HepG2 (cell line): ENCODE results near the gene KLHDC4. TPM values are rescaled to one million over a fixed set of nuclear protein-coding genes. Genes with fewer than 3 reads are reported as not detected.

ENCODE experiments used
- EEA1 ChIP-seq: sonication (generic); formaldehyde crosslinking; IDR thresholded peaks from 2 replicates; pipeline ENCODE4 v1.5.1; 2020; ENCODE audit warnings: mild to moderate bottlenecking, missing genetic modification reagents, borderline replicate concordance
- GRHL1 ChIP-seq: sonication (generic); formaldehyde crosslinking; conservative IDR thresholded peaks from 2 replicates; pipeline ENCODE4 v1.8.0; 2022; ENCODE audit warnings: missing genetic modification reagents
- SALL2 ChIP-seq: sonication (generic); formaldehyde crosslinking; IDR thresholded peaks from 2 replicates; pipeline ENCODE4 v1.8.1; 2023; ENCODE audit warnings: mild to moderate bottlenecking, missing genetic modification reagents, inconsistent platforms
- SRSF4 ChIP-seq: fragments of 200-400 bp; formaldehyde crosslinking; IDR thresholded peaks from one replicate; pipeline ENCODE4 v1.6.1; 2018; ENCODE audit warnings: mild to moderate bottlenecking, low read depth, low read length, moderate library complexity; ENCODE audit not compliant: poor library complexity, severe bottlenecking
- TARDBP ChIP-seq: sonication (generic); formaldehyde crosslinking; IDR thresholded peaks from 2 replicates; pipeline ENCODE4 v1.8.0; 2022; ENCODE audit warnings: mild to moderate bottlenecking, missing genetic modification reagents
- ZFP1 ChIP-seq: IDR thresholded peaks from 2 replicates; pipeline ENCODE4 v1.6.1; 2016
- ZMYM2 ChIP-seq: sonication (generic); formaldehyde crosslinking; IDR thresholded peaks from 2 replicates; pipeline ENCODE4 v1.8.0; 2022; ENCODE audit warnings: mild to moderate bottlenecking, missing genetic modification reagents
- ZNF577 ChIP-seq: sonication (generic); formaldehyde crosslinking; IDR thresholded peaks from 2 replicates; pipeline ENCODE4 v1.4.0; 2020; ENCODE audit warnings: mild to moderate bottlenecking, low read depth, missing genetic modification reagents, borderline replicate concordance
- ZNF713 ChIP-seq: sonication (generic); formaldehyde crosslinking; IDR thresholded peaks from 2 replicates; pipeline ENCODE4 v1.4.0; 2020; ENCODE audit warnings: mild to moderate bottlenecking, missing genetic modification reagents
- ZSCAN5A ChIP-seq: sonication (generic); formaldehyde crosslinking; IDR thresholded peaks from 2 replicates; pipeline ENCODE4 v1.8.0; 2022; ENCODE audit warnings: mild to moderate bottlenecking, missing genetic modification reagents, borderline replicate concordance
- polyA plus RNA-seq, 8 experiments: library from polyadenylated mRNA; depleted of rRNA in 3 of 8; stranded (reverse) in 7 of 8; unstranded in 1 of 8; fragments of >200 nt; fragmentation: Illumina TruSeq in 4 of 8; extraction: Trizol in 4 of 8; gene quantifications; 2 replicates each; pipeline versions ENCODE4 v1.2.1 to v1.2.3, GENCODE V29; 2011 to 2016; ENCODE audit warnings: low read depth in 4 of 8, missing spikeins in 1 of 8, mixed read lengths in 1 of 8; ENCODE audit not compliant: insufficient read depth in 1 of 8
- total RNA-seq, 5 experiments: library from RNA; depleted of rRNA; stranded (reverse); fragments of >200 nt; fragmentation: Illumina TruSeq; extraction: Trizol; gene quantifications; 2 replicates each; pipeline ENCODE4 v1.2.3, GENCODE V29; 2016; ENCODE audit warnings: low read depth in 1 of 5
- TF ChIP-seq, protein P1 (sequence below): sonication (generic); formaldehyde crosslinking; IDR thresholded peaks from 2 replicates; pipeline ENCODE4 v1.4.0; 2020; ENCODE audit warnings: missing genetic modification reagents, borderline replicate concordance
- TF ChIP-seq, protein P2 (sequence below): IDR thresholded peaks from 2 replicates; pipeline ENCODE4 v1.6.1; 2016; ENCODE audit warnings: mild to moderate bottlenecking
- TF ChIP-seq, protein P3 (sequence below): sonication (generic); formaldehyde crosslinking; IDR thresholded peaks from 2 replicates; pipeline ENCODE4 v1.5.0; 2020; ENCODE audit warnings: missing genetic modification reagents
- TF ChIP-seq, protein P4 (sequence below): sonication (generic); formaldehyde crosslinking; IDR thresholded peaks from 2 replicates; pipeline ENCODE4 v1.4.0; 2020; ENCODE audit warnings: mild to moderate bottlenecking, missing genetic modification reagents, borderline replicate concordance

KLHDC4 gene
- total and polyA plus RNA-seq, 2 of the 13 experiments (the other 11 are each of a cell fraction or from before 2014, with no cell fraction given): 18.7 to 31.8 TPM

DNA sequence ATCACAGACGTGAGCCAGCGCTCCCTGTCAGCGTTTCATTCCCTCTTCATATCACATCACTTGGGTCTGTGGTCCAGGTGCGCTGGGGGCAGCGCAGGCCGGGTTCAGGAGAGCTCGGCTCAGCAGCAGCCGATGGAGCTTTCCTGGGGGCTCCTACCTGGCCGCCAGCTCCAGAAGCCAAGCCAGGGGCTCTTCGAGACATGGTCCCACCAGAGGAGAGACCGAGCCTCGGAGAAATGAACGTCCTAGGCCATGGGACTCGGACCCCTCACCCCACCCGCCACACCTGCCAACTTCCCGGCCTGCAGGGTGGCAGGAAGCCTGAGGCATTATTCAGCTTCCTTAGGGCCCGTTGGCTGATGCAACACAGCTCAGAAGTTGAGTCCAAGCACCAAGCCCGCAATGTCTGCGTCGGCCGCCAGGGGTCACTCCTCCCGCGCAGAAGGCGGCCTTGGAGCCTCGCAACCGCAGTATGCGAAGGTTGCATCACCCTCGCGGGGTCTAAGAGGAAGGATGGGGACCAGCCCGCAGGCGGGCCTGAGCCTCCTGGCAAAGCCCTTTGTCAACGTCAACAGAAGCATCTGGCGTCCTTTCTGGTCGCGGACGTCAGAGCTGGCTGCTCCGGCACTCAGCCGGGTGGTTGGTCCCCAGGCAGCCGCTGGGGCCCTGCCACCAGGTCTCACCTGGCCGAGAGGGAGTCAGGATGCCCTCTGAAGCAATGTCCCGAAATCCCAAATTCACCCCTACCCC, 13.2 kb upstream of the KLHDC4 start (continued):
- TF ChIP-seq, protein P1, sequence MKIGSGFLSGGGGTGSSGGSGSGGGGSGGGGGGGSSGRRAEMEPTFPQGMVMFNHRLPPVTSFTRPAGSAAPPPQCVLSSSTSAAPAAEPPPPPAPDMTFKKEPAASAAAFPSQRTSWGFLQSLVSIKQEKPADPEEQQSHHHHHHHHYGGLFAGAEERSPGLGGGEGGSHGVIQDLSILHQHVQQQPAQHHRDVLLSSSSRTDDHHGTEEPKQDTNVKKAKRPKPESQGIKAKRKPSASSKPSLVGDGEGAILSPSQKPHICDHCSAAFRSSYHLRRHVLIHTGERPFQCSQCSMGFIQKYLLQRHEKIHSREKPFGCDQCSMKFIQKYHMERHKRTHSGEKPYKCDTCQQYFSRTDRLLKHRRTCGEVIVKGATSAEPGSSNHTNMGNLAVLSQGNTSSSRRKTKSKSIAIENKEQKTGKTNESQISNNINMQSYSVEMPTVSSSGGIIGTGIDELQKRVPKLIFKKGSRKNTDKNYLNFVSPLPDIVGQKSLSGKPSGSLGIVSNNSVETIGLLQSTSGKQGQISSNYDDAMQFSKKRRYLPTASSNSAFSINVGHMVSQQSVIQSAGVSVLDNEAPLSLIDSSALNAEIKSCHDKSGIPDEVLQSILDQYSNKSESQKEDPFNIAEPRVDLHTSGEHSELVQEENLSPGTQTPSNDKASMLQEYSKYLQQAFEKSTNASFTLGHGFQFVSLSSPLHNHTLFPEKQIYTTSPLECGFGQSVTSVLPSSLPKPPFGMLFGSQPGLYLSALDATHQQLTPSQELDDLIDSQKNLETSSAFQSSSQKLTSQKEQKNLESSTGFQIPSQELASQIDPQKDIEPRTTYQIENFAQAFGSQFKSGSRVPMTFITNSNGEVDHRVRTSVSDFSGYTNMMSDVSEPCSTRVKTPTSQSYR (CRISPR knock-in tag): peak; percentile 72; the same call in 1 of the 2 replicates
- TF ChIP-seq ZNF577: no peak
- 0 out of 2 replicates have a peak, but pooled peaks have one; percentile 74 for TF ChIP-seq ZSCAN5A
- TF ChIP-seq, protein P2, sequence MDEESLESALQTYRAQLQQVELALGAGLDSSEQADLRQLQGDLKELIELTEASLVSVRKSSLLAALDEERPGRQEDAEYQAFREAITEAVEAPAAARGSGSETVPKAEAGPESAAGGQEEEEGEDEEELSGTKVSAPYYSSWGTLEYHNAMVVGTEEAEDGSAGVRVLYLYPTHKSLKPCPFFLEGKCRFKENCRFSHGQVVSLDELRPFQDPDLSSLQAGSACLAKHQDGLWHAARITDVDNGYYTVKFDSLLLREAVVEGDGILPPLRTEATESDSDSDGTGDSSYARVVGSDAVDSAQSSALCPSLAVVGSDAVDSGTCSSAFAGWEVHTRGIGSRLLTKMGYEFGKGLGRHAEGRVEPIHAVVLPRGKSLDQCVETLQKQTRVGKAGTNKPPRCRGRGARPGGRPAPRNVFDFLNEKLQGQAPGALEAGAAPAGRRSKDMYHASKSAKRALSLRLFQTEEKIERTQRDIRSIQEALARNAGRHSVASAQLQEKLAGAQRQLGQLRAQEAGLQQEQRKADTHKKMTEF: peak; percentile 93
- TF ChIP-seq GRHL1 (CRISPR knock-in tag): no peak
- TF ChIP-seq SRSF4: no peak
- TF ChIP-seq ZMYM2 (CRISPR knock-in tag): no peak
- peak; percentile 95 for TF ChIP-seq TARDBP (CRISPR knock-in tag)
- TF ChIP-seq ZNF713 (CRISPR knock-in tag): peak; percentile 77; the same call in 1 of the 2 replicates
- peak; percentile 87; the same call in 1 of the 2 replicates for TF ChIP-seq EEA1 (CRISPR knock-in tag)
- TF ChIP-seq ZFP1 (CRISPR knock-in tag): peak; percentile 91
- TF ChIP-seq, protein P3, sequence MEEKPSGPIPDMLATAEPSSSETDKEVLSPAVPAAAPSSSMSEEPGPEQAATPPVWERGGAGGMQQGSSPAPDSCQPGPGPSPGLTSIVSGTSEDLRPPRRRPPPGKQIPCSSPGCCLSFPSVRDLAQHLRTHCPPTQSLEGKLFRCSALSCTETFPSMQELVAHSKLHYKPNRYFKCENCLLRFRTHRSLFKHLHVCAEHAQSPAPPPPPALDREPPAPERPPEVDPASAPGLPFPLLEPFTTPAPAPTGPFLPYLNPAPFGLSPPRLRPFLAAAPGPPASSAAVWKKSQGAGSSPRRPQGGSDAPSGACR (CRISPR knock-in tag): peak; percentile 64; the same call in 1 of the 2 replicates
- TF ChIP-seq, protein P4, sequence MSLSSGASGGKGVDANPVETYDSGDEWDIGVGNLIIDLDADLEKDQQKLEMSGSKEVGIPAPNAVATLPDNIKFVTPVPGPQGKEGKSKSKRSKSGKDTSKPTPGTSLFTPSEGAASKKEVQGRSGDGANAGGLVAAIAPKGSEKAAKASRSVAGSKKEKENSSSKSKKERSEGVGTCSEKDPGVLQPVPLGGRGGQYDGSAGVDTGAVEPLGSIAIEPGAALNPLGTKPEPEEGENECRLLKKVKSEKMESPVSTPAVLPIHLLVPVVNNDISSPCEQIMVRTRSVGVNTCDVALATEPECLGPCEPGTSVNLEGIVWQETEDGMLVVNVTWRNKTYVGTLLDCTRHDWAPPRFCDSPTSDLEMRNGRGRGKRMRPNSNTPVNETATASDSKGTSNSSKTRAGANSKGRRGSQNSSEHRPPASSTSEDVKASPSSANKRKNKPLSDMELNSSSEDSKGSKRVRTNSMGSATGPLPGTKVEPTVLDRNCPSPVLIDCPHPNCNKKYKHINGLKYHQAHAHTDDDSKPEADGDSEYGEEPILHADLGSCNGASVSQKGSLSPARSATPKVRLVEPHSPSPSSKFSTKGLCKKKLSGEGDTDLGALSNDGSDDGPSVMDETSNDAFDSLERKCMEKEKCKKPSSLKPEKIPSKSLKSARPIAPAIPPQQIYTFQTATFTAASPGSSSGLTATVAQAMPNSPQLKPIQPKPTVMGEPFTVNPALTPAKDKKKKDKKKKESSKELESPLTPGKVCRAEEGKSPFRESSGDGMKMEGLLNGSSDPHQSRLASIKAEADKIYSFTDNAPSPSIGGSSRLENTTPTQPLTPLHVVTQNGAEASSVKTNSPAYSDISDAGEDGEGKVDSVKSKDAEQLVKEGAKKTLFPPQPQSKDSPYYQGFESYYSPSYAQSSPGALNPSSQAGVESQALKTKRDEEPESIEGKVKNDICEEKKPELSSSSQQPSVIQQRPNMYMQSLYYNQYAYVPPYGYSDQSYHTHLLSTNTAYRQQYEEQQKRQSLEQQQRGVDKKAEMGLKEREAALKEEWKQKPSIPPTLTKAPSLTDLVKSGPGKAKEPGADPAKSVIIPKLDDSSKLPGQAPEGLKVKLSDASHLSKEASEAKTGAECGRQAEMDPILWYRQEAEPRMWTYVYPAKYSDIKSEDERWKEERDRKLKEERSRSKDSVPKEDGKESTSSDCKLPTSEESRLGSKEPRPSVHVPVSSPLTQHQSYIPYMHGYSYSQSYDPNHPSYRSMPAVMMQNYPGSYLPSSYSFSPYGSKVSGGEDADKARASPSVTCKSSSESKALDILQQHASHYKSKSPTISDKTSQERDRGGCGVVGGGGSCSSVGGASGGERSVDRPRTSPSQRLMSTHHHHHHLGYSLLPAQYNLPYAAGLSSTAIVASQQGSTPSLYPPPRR (CRISPR knock-in tag): peak; percentile 81
- TF ChIP-seq SALL2 (CRISPR knock-in tag): peak; percentile 98
